ENCODE results near the gene PNP. TPM values are rescaled to one million over a fixed set of nuclear protein-coding genes. Genes with fewer than 3 reads are reported as not detected.

The PNP gene
- total and polyA plus RNA-seq, 10 of the 15 experiments (the other 5 are each of a cell fraction or from before 2014, with no cell fraction given), result 103 to 215 (median 138) TPM

DNA sequence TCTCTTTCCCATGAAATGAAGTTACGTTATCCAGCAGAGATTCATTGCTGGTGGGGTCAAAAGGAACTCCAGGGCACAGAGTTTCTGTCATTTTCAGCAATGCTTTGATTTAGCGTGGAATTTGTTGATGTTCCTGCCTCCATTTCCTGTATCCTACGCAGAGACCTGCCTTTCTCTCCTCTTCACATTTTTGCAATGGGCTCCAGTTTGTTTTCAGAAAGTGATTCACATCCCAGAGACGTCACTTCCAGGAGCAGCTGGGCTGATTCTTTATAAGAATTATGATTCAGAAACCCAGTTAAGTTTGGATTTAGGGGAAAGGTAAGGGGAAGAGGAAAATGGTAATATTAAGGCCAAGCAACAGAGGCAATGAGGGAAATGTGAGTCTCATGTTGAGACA lies 47.7 kb downstream of the PNP start:
- BruUV-seq (replicated peaks), result no TSS peak
- H3K27ac ChIP-seq (ENCODE audit: control insufficient read depth, insufficient read depth), result no peak overlapping the region
- in situ Hi-C loops (cut with MboI) (no loop called here), intact Hi-C loops (cut with micrococcal nuclease; ENCODE audit: unreplicated experiment) (no loop called here)
- 45% methylated on average over 4 of the region's 4 CpGs for WGBS (ENCODE audit: insufficient coverage, insufficient replicate concordance, low lambda C conversion rate, missing lambda C conversion rate)
- no peak overlapping the region for H3K9ac ChIP-seq (ENCODE audit: control insufficient read depth, insufficient read depth, low read length)
- no peaks in the 10 kb centered on the region for H3K4me1 ChIP-seq (ENCODE audit: control insufficient read depth, insufficient read depth, low read length)
- H2AFZ ChIP-seq (ENCODE audit: control insufficient read depth, low read depth, low read length), result no peak overlapping the region
- no peaks in the 10 kb centered on the region for H3K9me3 ChIP-seq (replicated peaks; ENCODE audit: control insufficient read depth, insufficient read depth, low read length)
- RAD21 ChIA-PET (ENCODE audit: unreplicated experiment), result no interaction called here
- CTCF ChIA-PET, result no interaction called here
- SMC1A ChIA-PET (ENCODE audit: uncharacterized antibody, unreplicated experiment), result no interaction called here
- H3K36me3 ChIP-seq (ENCODE audit: control insufficient read depth in 2 of 2, insufficient read depth in 2 of 2, low read length in 1 of 2), result no peaks in the 10 kb centered on the region
- no peak for FAIRE-seq
- no peaks in the 10 kb centered on the region for H3K79me2 ChIP-seq (ENCODE audit: control insufficient read depth, insufficient read depth, low read length)
- H3K4me2 ChIP-seq (ENCODE audit: control insufficient read depth, insufficient read depth), result no peak overlapping the region
- no peaks in the 10 kb centered on the region for H3K27me3 ChIP-seq (replicated peaks in 1 of 2; ENCODE audit: control insufficient read depth in 2 of 2, insufficient read depth in 2 of 2, low read length in 1 of 2)
- POLR2A ChIA-PET, result no interaction called here
- no peak for ATAC-seq
- no peak for DNase-seq (ENCODE audit: low read depth, low spot score)
- TF ChIP-seq, protein P1, sequence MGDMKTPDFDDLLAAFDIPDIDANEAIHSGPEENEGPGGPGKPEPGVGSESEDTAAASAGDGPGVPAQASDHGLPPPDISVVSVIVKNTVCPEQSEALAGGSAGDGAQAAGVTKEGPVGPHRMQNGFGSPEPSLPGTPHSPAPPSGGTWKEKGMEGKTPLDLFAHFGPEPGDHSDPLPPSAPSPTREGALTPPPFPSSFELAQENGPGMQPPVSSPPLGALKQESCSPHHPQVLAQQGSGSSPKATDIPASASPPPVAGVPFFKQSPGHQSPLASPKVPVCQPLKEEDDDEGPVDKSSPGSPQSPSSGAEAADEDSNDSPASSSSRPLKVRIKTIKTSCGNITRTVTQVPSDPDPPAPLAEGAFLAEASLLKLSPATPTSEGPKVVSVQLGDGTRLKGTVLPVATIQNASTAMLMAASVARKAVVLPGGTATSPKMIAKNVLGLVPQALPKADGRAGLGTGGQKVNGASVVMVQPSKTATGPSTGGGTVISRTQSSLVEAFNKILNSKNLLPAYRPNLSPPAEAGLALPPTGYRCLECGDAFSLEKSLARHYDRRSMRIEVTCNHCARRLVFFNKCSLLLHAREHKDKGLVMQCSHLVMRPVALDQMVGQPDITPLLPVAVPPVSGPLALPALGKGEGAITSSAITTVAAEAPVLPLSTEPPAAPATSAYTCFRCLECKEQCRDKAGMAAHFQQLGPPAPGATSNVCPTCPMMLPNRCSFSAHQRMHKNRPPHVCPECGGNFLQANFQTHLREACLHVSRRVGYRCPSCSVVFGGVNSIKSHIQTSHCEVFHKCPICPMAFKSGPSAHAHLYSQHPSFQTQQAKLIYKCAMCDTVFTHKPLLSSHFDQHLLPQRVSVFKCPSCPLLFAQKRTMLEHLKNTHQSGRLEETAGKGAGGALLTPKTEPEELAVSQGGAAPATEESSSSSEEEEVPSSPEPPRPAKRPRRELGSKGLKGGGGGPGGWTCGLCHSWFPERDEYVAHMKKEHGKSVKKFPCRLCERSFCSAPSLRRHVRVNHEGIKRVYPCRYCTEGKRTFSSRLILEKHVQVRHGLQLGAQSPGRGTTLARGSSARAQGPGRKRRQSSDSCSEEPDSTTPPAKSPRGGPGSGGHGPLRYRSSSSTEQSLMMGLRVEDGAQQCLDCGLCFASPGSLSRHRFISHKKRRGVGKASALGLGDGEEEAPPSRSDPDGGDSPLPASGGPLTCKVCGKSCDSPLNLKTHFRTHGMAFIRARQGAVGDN (IDR thresholded peaks at IDR 0.05), result no peak
- TF ChIP-seq POLR2A (IDR thresholded peaks at IDR 0.05; ENCODE audit: low read depth, low read length), result no peak
- TF ChIP-seq SMC3 (IDR thresholded peaks at IDR 0.05; ENCODE audit: borderline replicate concordance, low read length), result no peak
- TF ChIP-seq MYC (IDR thresholded peaks at IDR 0.05; ENCODE audit: insufficient read depth, insufficient read length, insufficient replicate concordance, low read length, severe bottlenecking), result no peak
- H4K20me1 ChIP-seq (ENCODE audit: control insufficient read depth, insufficient read depth), result no peaks in the 10 kb centered on the region
- no peak overlapping the region for H3K4me3 ChIP-seq
